Stimulated activated CD8-positive, alpha-beta memory T cell treated with anti-CD3 and anti-CD28 coated beads, Interleukin-12 subunit alpha, Interleukin-12 subunit beta, amount 100 ng/mL, for 4 hours (primary cell): ENCODE measurements around the gene FBXW5.

ENCODE experiments used
- DNase-seq: peaks from one replicate; pipeline ENCODE4 v3.0.0-alpha.2; 2020; ENCODE audit warnings: low read depth

FBXW5 gene, protein sequence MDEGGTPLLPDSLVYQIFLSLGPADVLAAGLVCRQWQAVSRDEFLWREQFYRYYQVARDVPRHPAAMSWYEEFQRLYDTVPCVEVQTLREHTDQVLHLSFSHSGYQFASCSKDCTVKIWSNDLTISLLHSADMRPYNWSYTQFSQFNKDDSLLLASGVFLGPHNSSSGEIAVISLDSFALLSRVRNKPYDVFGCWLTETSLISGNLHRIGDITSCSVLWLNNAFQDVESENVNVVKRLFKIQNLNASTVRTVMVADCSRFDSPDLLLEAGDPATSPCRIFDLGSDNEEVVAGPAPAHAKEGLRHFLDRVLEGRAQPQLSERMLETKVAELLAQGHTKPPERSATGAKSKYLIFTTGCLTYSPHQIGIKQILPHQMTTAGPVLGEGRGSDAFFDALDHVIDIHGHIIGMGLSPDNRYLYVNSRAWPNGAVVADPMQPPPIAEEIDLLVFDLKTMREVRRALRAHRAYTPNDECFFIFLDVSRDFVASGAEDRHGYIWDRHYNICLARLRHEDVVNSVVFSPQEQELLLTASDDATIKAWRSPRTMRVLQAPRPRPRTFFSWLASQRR

DNA sequence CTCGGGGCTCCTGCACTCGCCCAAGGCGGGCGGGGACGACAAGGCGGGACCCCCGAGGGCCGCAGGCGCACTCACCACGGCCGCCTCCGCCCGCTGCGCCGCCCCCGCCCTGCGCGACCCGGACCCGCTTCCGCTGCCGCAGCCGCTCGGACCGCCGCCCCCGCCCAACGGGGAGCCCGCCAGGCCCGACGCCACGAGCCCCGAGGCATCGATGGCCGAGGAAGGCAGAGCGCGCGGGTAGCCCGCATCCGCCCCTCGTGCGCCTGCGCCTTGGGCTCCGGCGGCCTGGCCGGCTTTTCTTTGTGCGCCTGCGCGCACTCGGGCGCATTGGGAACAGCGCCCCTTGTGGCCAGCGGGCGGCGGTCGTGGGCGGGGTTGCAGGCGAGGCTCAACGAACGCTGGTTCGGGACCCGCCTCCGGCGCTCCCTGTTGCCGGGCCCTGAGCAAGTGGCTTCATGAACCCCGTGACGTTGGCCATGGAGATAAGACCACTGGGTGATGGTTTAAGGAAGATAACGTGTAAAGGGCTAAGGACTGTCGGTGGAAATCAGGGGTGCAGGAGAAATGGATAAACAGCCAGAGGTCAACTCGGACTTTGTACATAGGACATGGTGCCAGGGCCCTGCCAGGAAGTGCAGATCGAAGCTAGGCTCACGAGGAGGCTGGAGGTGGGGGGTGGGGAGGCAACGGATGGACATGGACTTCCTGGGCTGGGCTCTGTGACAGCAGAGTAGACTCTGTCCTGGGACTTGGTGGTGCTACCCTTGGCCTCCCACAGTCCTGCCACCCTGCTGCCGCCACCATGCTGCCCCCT is at the start of gene FBXW5, which contains the start of gene C8G:
Gene FBXW5, minus strand, starts transcription at position 220 of the 814 bp plus-strand sequence. CDS start 655 bp downstream, outside the sequence.
Gene C8G, plus strand, starts transcription at position 725 of the 814 bp plus-strand sequence. Its CDS starts 78 bp downstream, at position 803.
- DNase-seq = peak; percentile 94

DNA sequence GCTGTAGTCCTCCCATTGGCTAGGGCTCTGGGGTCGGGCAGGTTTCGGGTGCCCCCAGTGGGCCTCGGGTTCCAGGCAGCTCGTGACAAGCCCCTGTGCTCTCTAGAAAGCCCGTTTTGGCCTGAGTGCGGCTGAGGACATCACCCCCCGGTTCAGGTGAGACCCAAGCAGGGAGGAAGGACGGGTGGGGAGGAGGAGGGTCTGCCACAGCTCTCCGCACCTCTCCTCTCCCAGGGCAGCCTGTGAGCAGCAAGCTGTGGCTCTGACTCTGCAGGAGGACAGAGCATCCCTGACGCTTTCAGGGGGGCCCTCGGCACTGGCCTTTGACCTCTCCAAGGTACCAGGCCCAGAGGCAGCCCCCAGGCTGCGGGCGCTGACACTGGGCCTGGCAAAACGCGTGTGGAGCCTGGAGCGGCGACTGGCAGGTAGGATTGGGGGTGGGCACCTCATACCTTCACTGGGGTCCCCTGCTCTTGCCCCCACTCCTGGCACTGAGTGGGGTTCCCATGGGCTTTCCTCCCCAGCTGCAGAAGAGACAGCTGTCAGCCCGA is 48.4 kb upstream of the FBXW5 start:
- no peak for DNase-seq

- DNase-seq = peak; percentile 86
Observed at GRCh38 chr9:136991993-136992818, 47.7 kb upstream of the FBXW5 start, which contains the start of gene PAXX. Gene PAXX, plus strand, starts transcription at chr9:136992422. Its CDS starts 22 bp downstream, at chr9:136992444.

GRCh38 chr9:136990242-136990911 is 45.8 kb upstream of the FBXW5 start:
- no peak for DNase-seq

GRCh38 chr9:136988872-136989271 is 44.3 kb upstream of the FBXW5 start:
- no peak for DNase-seq

DNA sequence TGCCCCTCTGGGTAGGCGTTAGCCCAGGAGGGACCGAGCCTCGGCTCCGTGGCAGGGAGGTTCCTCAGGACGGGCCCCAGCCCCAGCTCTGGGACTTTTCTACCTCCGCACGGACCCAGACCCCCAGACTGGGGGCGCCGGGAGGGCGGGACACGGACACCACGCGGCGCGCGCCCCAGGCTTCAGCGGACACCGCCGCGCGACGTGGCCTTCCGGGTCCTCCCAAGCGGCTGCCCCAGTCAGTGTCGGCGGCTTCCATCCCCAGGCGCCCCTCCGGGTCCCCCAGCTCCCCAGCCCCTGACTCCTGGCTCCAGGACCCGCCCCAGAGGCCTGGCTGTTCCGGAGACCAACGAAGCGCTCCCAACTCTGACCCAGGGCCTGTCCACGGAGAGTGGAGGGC is 41.3 kb upstream of the FBXW5 start:
- no peak for DNase-seq

GRCh38 chr9:136985027-136985602 is 40.6 kb upstream of the FBXW5 start:
- no peak for DNase-seq

DNA sequence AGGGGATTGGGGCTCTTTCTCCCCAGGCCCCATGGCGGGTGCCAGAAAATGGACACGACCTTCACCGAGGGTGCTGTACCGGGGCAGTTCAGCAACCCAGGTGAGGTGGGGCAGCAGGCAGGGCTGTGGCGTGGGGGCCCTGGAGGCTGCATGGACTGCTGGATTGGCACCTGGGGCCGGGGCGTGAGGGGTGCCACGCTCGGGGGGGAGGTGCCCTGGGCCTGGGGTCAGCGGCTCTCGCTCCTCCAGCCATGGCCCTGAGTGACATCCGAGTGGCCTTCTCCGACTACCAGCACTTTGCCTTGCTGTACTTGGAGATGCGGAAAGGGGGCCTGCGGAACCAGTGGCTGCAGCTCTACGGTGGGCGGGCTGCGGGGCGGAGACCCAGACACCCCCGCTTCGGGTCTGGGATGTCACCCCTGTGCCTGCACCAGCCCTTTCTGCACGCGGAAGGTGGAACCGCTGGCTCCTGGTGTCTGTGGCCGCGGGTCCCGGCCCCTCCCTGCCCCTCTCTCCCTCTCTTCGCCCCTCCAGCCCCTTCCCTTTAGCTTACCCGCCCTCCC is 40.0 kb upstream of the FBXW5 start:
- DNase-seq = no peak

GRCh38 chr9:136983656-136984314 is 39.2 kb upstream of the FBXW5 start:
- no peak for DNase-seq

DNA sequence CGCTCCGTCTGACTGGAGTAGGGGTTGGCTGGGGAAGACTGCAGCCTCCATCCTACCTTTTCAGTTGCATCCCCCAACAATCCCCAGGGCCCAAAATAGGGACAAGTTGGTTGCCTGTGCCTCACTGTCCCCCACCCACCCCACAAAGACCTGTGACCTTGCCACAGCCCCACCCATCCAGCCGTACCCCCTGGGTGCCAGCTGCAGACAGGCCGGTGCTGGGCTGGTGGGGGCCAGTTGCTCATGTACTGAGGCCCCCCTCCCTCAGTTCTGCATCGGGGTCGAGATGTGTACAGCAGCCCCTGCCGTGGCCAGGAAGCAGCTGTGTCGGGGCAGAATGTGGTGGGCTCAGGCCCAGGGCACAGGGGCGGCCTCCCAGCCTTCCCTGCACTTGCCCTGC is 38.6 kb upstream of the FBXW5 start:
- no peak for DNase-seq

DNA sequence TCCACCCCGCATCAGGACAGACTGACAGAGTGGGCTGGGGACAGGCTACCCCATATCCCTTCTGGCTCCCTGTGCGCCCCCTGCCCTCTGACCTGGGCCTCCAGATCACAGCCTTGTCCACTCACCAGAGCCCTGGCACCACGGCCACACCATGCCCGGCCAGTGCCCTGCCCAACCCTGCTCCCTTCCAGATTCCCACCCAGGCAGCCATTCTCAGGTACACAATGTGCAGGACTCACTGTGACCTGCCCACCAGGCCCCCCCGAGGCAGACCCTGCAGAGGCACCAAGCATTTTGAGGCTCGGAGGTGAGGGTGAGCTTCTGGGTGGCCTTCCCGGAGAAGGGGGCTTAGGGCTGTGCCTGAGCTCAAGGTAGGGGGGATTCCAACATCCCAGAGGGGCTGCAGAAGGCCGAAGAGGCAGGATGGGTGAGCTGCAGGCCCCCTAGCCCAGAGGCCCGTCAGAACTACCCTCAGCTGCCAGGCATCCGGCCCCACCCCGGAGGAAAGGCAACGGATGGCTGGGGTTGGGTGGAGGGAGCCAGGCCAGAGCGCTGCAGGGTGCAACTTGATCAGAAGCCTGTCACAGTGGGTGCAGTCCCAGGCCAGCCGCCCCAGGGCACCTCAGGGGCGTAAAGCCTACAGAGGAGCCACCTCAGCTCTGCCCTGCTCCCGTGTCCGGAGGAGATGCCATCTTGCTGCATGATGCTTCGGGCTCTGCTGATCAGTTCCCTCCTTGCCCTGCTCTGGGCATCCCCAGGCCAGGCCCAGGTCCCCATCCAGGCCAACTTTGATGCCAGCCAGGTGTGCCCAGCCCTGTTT is 37.9 kb upstream of the FBXW5 start, which contains the start of gene LCNL1:
Gene LCNL1, plus strand, starts transcription at position 762 of the 820 bp plus-strand sequence. CDS start 594 bp downstream, outside the sequence.
- no peak for DNase-seq

DNA sequence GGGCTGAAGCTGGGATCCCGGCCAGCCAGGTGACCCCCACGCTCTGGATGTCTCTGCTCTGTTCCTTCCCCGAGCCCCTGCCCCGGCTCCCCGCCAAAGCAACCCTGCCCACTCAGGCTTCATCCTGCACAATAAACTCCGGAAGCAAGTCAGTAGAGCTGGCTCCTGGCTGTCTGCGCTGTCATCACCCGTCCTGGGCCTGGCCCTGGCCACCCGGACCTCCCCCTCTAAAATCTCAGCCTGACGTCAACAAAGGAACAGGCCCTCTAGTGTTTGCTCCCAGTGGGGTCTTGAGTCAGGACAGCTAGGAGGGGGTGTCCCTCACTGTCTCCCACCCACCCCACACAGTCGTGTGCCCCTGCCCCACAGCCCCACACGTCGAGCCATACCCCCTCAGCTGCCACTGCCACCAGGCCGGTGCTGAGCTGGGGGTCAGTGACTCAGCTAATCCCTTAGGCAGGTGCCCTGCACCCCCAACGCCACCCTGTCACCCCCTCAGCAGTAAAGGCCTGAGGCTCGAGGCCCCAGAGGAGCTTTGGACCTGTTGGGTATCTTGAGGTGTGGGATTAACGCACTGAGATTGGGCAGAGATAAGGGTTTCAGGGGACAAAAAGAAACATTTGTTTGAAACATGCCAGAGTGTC is 37.2 kb upstream of the FBXW5 start:
- DNase-seq = no peak

DNA sequence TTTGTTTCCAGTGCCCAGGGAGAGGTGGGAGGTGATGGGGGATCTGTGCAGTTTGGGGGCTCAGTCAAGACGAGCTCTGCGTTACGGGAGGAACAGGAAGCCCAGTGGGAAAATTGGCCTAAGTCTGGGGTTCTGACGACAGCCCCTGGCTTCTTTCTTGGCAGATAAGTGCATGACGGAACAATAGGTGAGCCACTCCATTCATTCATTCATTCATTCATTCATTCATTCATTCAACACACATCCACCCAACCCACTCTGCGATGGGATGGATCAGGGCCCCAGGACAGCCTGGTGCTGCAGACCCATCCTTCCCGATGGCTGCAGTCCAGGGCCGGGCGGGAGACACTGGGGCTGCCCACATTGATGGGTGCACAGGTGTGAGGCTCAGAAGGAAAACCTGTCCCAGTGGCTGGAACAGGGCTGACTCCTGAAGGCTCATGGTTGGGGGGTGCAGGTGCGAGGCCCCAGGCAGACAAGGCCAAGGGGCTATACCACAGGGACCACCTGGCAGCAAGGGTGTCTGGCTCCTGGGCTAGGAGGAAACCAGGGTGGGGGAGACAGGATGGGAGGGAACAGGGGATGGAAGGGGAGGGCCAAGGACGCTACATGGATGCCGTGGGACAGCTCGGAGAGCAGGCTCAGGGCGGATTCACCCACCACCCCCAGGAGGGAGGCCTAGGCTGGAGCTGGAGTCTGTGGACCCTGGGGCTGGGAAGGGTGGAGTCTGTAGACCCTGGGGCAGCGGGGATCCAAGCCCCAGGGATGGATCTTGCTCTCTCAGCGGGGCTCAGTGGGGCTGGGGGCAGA is 36.3 kb upstream of the FBXW5 start:
- no peak for DNase-seq

DNA sequence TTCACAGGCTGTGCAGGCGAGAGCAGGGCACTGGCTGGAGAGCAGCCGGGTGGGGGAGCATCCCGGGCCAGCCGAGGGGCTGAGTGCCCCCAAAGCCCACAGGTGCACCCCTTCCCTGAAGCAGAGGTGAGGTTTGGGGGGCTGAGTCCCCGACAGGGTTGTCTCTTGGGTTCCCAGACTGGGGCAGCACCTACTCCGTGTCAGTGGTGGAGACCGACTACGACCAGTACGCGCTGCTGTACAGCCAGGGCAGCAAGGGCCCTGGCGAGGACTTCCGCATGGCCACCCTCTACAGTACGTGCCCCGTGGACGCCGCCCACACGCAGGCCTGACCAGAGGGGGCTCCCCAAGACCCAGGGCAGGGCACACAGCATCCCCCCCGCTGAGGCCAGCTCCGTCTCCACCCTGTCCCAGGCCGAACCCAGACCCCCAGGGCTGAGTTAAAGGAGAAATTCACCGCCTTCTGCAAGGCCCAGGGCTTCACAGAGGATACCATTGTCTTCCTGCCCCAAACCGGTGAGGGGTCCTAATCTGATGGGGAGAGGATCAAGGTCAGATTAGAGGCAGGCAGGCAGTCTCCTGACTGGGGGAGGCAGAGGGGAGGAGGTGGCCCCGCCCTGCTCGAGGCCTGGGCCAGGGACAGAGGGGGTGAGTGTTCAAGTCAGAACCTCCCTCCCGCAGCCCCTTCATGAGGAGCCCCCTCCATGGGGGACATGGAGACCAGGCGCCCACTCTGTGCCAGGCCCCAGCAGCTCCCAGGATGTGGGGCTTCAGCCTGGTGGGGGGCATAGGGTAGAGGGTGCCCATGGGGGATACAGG is 35.4 kb upstream of the FBXW5 start:
- no peak for DNase-seq

DNA sequence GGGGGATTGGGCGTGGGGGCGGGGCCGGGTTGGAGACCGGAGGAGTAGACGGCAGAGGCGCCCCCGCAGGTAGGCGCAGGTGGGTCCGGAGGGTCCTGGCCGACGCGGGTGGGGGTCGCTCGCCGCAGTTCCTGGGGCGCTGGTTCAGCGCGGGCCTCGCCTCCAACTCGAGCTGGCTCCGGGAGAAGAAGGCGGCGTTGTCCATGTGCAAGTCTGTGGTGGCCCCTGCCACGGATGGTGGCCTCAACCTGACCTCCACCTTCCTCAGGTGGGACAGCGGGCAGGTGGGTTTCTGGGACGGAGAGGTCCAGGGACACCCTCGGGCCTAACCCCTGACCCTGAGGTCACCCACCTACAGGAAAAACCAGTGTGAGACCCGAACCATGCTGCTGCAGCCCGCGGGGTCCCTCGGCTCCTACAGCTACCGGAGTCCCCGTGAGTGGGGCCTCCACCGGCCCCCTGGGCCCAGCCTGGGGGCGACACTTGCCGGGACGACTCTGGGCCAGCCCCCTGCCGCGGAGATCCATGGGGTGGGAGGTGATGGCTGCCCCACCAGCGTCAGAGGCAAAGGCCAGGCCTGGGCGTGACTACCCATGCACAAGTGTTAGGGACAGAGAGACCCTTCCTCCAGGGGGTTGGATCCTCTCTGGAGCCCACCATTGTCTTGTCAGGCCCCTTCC is 34.5 kb upstream of the FBXW5 start:
- no peak for DNase-seq
